CD4-positive, alpha-beta T cell (primary cell): ENCODE measurements around the gene SLC5A2. TPM values are rescaled to one million over a fixed set of nuclear protein-coding genes. Genes with fewer than 3 reads are reported as not detected.

Source experiments
- ATAC-seq: fragments of 200-7000 bp; cut with Tn5 transposase; one replicate; pipeline ENCODE4 v1.10.0; 2022; ENCODE audit warnings: mild to moderate bottlenecking; ENCODE audit not compliant: poor library complexity
- CTCF ChIA-PET: fragments of 350-600 bp; sonication (Branson Sonifier 250); formaldehyde crosslinking; loops from one replicate; lab custom pipeline; 2021; ENCODE audit warnings: antibody characterized with exemption, inconsistent platforms; lab: Charles Lee
- POLR2A ChIA-PET: fragments of 350-600 bp; sonication (Branson Sonifier 250); formaldehyde crosslinking; loops from one replicate; lab custom pipeline; 2021; ENCODE audit warnings: antibody characterized with exemption, inconsistent platforms; lab: Charles Lee
- DNase-seq, 14 experiments: peaks; one replicate each; pipeline ENCODE4 v3.0.0-alpha.2; 2013 to 2020; ENCODE audit warnings: mixed read lengths in 2 of 14
- H3K27ac ChIP-seq, 2 donors: one replicate each; pipeline versions ENCODE4 v1.5.1 to v1.7.0; 2013; ENCODE audit warnings: low read length in 2 of 2, low read depth in 1 of 2, mild to moderate bottlenecking in 1 of 2
- H3K27me3 ChIP-seq, 2 experiments: 1 replicate in 1 of 2; 2 replicates in 1 of 2; pipeline versions ENCODE4 v1.6.1 to v1.7.0; 2013; ENCODE audit warnings: low read length in 2 of 2, control low read depth in 1 of 2, mild to moderate bottlenecking in 1 of 2, moderate library complexity in 1 of 2; ENCODE audit not compliant: insufficient read depth in 2 of 2, control insufficient read depth in 1 of 2
- H3K36me3 ChIP-seq: one replicate; pipeline ENCODE4 v1.6.1; 2013; ENCODE audit warnings: low read length, control low read depth; ENCODE audit not compliant: insufficient read depth
- H3K4me1 ChIP-seq: one replicate; pipeline ENCODE4 v1.6.1; 2013; ENCODE audit warnings: low read length, control low read depth; ENCODE audit not compliant: insufficient read depth
- H3K4me3 ChIP-seq: one replicate; pipeline ENCODE4 v1.5.1; 2013; ENCODE audit warnings: mild to moderate bottlenecking, low read length, moderate library complexity
- H3K9me3 ChIP-seq, 2 experiments: 1 replicate in 1 of 2; 2 replicates in 1 of 2; pipeline versions ENCODE4 v1.6.1 to v1.7.0; 2013; ENCODE audit warnings: low read length in 2 of 2, mild to moderate bottlenecking in 2 of 2, control low read depth in 1 of 2, moderate library complexity in 1 of 2; ENCODE audit not compliant: control insufficient read depth in 1 of 2, insufficient read depth in 1 of 2
- H3K27ac Mint-ChIP-seq: one replicate; pipeline ENCODE4 v1.8.0; 2020; ENCODE audit warnings: mixed read lengths
- H3K27me3 Mint-ChIP-seq: one replicate; pipeline ENCODE4 v1.8.0; 2021; ENCODE audit warnings: mixed read lengths
- H3K36me3 Mint-ChIP-seq: one replicate; pipeline ENCODE4 v1.8.0; 2021; ENCODE audit warnings: low read depth, mixed read lengths
- H3K4me1 Mint-ChIP-seq: one replicate; pipeline ENCODE4 v1.8.0; 2021; ENCODE audit warnings: low read depth, mixed read lengths
- H3K4me3 Mint-ChIP-seq: one replicate; pipeline ENCODE4 v1.8.0; 2020; ENCODE audit warnings: mild to moderate bottlenecking, mixed read lengths
- H3K9me3 Mint-ChIP-seq: one replicate; pipeline ENCODE4 v1.8.0; 2020; ENCODE audit warnings: mixed read lengths
- CTCF ChIP-seq: fragments of 200-600 bp; IDR thresholded peaks from one replicate; pipeline ENCODE4 v1.8.0; 2022; ENCODE audit warnings: antibody characterized with exemption, mild to moderate bottlenecking
- intact Hi-C, 2 experiments: fragments of 100-400 bp; cut with DNase I in 1 of 2; cut with micrococcal nuclease in 1 of 2; formaldehyde crosslinking; loops; one replicate each; pipeline versions ENCODE4 v1.15.1 to v1.9.0; 2023 to 2025; cut with DNase I, micrococcal nuclease
- total RNA-seq, 174 experiments: library from RNA in 2 of 174; stranded (reverse) in 2 of 174; gene quantifications; one replicate each; pipeline ENCODE4 v1.2.3 and lab custom pipeline; 2021 to 2026

SLC5A2 gene
- total RNA-seq, 2 experiments from 2014 or later = 4.1 to 5.3 TPM

GRCh38 chr16:31471241-31471874 is 11.6 kb upstream of the SLC5A2 start:
- H3K36me3 Mint-ChIP-seq = peaks cover 10% of the 10 kb centered on the region
- H3K9me3 Mint-ChIP-seq = no peaks in the 10 kb centered on the region
- H3K4me1 Mint-ChIP-seq = peaks cover 17% of the 10 kb centered on the region
- Histone ChIP-seq H3K4me3 (no peak overlapping the region), H3K27ac (no peak overlapping the region), H3K9me3 (peaks cover 0 to 6% of the 10 kb centered on the region in 2 experiments), H3K27me3 (peaks cover 10 to 24% of the 10 kb centered on the region in 2 experiments), H3K36me3 (peaks cover 5% of the 10 kb centered on the region), H3K4me1 (peaks cover 52% of the 10 kb centered on the region)
- POLR2A ChIA-PET = interaction anchor here (1.6 kb wide), 1 partner anchor 11 kb away, joined by 7 read pairs; no protein-coding TSS in a partner anchor
- TF ChIP-seq CTCF = no peak
- intact Hi-C loops = loop anchor here in 1 of 2 experiments (5.0 kb wide), 1 partner anchor 386 kb away; no protein-coding TSS in a partner anchor
- no peak for ATAC-seq
- CTCF ChIA-PET = no interaction called here
- H3K27ac Mint-ChIP-seq = no peak overlapping the region
- peaks cover 13% of the 10 kb centered on the region for H3K27me3 Mint-ChIP-seq
- no peak overlapping the region for H3K4me3 Mint-ChIP-seq
- peak in 1 of 14 experiments; percentile 14 for DNase-seq

GRCh38 chr16:31471875-31472708 is 10.8 kb upstream of the SLC5A2 start, which contains the start of gene TGFB1I1:
Gene TGFB1I1 (plus strand): TSS chr16:31472152. CDS start chr16:31472189, 37 bp downstream.
- POLR2A ChIA-PET = interaction anchor here (1.6 kb wide), 1 partner anchor 12 kb away, joined by 7 read pairs; no protein-coding TSS in a partner anchor
- ATAC-seq = no peak
- peaks cover 10 to 24% of the 10 kb centered on the region in 2 experiments for H3K27me3 ChIP-seq
- TF ChIP-seq CTCF = no peak
- CTCF ChIA-PET = no interaction called here
- H3K27me3 Mint-ChIP-seq = peaks cover 13% of the 10 kb centered on the region
- H3K9me3 ChIP-seq = peaks cover 0 to 6% of the 10 kb centered on the region in 2 experiments
- no peak within 1 kb of the TSS for H3K27ac Mint-ChIP-seq
- peak in 1 of 14 experiments; percentile 20 for DNase-seq
- H3K27ac ChIP-seq = no peak within 1 kb of the TSS
- H3K36me3 Mint-ChIP-seq = peaks cover 4% of the 10 kb centered on the region
- intact Hi-C loops = loop anchor here in 1 of 2 experiments (5.0 kb wide), 1 partner anchor 385 kb away; no protein-coding TSS in a partner anchor
- H3K4me1 Mint-ChIP-seq = peaks cover 22% of the 10 kb centered on the region
- peaks cover under 1% of the 10 kb centered on the region for H3K36me3 ChIP-seq
- no peaks in the 10 kb centered on the region for H3K9me3 Mint-ChIP-seq
- peak within 1 kb of the TSS; percentile 29 for H3K4me3 ChIP-seq
- H3K4me1 ChIP-seq = peaks cover 51% of the 10 kb centered on the region
- H3K4me3 Mint-ChIP-seq = peak within 1 kb of the TSS; percentile 76

- no peaks in the 10 kb centered on the region for H3K9me3 Mint-ChIP-seq
- H3K4me3 ChIP-seq = no peak overlapping the region
- peaks cover 10 to 24% of the 10 kb centered on the region in 2 experiments for H3K27me3 ChIP-seq
- H3K4me3 Mint-ChIP-seq = peak overlapping the region; percentile 76
- no peak for TF ChIP-seq CTCF
- POLR2A ChIA-PET = no interaction called here
- no peak overlapping the region for H3K27ac ChIP-seq
- no peaks in the 10 kb centered on the region for H3K36me3 ChIP-seq
- peaks cover 13% of the 10 kb centered on the region for H3K27me3 Mint-ChIP-seq
- intact Hi-C loops = loop anchor here in 1 of 2 experiments (5.0 kb wide), 1 partner anchor 385 kb away; no protein-coding TSS in a partner anchor
- peak in 5 of 14 experiments; percentile 38 to 72 (median 51) for DNase-seq
- H3K4me1 Mint-ChIP-seq = peaks cover 25% of the 10 kb centered on the region
- ATAC-seq = peak; percentile 23
- no peak overlapping the region for H3K27ac Mint-ChIP-seq
- peaks cover 51% of the 10 kb centered on the region for H3K4me1 ChIP-seq
- no peaks in the 10 kb centered on the region for H3K36me3 Mint-ChIP-seq
- CTCF ChIA-PET = no interaction called here
- H3K9me3 ChIP-seq = peaks cover 0 to 6% of the 10 kb centered on the region in 2 experiments
Measured at GRCh38 chr16:31472709-31473203, 10.2 kb upstream of the SLC5A2 start.
